ENCODE results near the gene EXOC3.

Gene EXOC3

GRCh38 chr5:446066-446882 lies 3.3 kb downstream of the EXOC3 start:
- no peak for DNase-seq (ENCODE audit: low read depth)
- TF ChIP-seq, protein P1, sequence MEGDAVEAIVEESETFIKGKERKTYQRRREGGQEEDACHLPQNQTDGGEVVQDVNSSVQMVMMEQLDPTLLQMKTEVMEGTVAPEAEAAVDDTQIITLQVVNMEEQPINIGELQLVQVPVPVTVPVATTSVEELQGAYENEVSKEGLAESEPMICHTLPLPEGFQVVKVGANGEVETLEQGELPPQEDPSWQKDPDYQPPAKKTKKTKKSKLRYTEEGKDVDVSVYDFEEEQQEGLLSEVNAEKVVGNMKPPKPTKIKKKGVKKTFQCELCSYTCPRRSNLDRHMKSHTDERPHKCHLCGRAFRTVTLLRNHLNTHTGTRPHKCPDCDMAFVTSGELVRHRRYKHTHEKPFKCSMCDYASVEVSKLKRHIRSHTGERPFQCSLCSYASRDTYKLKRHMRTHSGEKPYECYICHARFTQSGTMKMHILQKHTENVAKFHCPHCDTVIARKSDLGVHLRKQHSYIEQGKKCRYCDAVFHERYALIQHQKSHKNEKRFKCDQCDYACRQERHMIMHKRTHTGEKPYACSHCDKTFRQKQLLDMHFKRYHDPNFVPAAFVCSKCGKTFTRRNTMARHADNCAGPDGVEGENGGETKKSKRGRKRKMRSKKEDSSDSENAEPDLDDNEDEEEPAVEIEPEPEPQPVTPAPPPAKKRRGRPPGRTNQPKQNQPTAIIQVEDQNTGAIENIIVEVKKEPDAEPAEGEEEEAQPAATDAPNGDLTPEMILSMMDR (IDR thresholded peaks at IDR 0.05; ENCODE audit: low read depth, low read length, missing control alignments) = no peak

DNA sequence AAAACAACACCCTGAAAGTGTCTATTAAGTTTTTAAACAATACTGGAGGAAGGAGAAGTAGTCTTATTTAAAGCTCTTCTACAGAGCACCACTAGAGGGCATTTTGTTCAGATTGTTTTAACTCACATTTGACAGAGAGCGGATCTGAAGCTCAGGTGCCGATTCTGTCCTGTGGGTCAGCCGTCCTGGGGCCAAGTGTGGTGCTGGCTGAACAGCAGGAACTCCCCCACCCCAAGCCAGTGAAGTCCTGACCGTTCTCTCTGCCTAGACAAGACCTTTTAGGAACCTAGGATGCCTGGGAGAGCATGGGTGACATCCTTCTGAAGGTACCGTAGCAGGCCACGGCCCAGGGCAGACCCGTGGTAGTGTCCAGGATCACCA lies 3.9 kb downstream of the EXOC3 start:
- TF ChIP-seq, protein P1 (IDR thresholded peaks at IDR 0.05; ENCODE audit: low read depth, low read length, missing control alignments) = peak; percentile 58
- no peak overlapping the region for H3K4me3 ChIP-seq (ENCODE audit: low read depth, low read length)
- peak; percentile 26 for DNase-seq (ENCODE audit: low read depth)
- in situ Hi-C loops (cut with HindIII; ENCODE audit: low sequenced_read_pairs) = no loop called here

More at GRCh38 chr5:446066-446882, 3.3 kb downstream of the EXOC3 start:
- no peak overlapping the region for H3K4me3 ChIP-seq (ENCODE audit: low read depth, low read length)
- in situ Hi-C loops (cut with HindIII; ENCODE audit: low sequenced_read_pairs) = no loop called here

DNA sequence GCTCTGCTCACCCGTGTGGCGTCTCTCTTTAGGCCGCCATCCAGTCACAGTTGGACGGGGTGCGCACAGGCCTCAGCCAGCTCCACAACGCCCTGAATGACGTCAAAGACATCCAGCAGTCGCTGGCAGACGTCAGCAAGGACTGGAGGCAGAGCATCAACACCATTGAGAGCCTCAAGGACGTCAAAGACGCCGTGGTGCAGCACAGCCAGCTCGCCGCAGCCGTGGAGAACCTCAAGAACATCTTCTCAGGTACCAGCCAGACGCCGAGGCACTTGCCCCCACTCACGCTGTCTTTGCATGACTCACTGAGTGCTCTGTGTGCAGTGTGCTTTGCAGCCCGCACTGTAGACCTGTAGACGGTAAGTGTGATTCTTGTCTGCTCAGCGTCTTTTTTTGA lies 4.5 kb downstream of the EXOC3 start:
- TF ChIP-seq, protein P1 (IDR thresholded peaks at IDR 0.05; ENCODE audit: low read depth, low read length, missing control alignments) = no peak
- in situ Hi-C loops (cut with HindIII; ENCODE audit: low sequenced_read_pairs) = no loop called here

DNA sequence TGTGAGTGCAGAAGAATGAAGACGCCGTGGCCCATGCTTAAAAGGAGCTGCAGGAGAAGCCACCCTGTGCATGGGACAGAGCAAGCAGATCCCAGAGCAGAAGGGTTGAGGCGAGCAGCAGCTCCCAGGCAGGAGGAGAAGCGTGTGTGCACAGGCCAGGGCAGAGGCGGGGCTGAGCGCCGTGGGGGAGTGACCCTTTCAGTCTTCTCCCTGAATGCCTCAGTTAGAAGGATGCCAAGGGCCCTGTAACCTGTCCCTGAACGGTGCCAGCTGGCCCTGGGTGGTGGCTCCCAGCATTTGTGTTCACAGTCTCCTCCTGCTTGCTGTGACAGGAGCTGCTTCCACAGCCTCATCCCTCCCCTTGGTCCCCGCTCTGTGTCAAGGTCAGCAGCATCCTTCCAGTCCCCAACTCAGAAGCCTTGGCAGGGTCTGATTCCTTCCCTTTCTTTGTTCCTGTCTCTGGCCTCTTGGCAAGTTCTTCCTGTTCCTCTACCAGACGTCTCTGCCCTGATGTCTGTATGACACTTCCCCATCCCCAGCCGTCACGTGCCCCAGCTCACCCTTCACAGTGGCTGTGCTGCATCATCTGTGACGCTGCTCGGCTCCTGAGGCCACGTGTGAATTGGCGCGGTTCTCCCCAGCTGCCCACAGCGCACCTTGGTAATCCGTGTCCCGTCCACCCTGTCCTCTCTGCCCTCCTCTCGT lies 5.2 kb downstream of the EXOC3 start:
- H3K4me3 ChIP-seq (ENCODE audit: low read depth, low read length) = no peak overlapping the region
- in situ Hi-C loops (cut with HindIII; ENCODE audit: low sequenced_read_pairs) = no loop called here
- TF ChIP-seq, protein P1 (IDR thresholded peaks at IDR 0.05; ENCODE audit: low read depth, low read length, missing control alignments) = no peak
- DNase-seq (ENCODE audit: low read depth) = no peak

More for the DNA sequence above, 4.5 kb downstream of the EXOC3 start:
- DNase-seq (ENCODE audit: low read depth) = no peak
- no peak overlapping the region for H3K4me3 ChIP-seq (ENCODE audit: low read depth, low read length)

DNA sequence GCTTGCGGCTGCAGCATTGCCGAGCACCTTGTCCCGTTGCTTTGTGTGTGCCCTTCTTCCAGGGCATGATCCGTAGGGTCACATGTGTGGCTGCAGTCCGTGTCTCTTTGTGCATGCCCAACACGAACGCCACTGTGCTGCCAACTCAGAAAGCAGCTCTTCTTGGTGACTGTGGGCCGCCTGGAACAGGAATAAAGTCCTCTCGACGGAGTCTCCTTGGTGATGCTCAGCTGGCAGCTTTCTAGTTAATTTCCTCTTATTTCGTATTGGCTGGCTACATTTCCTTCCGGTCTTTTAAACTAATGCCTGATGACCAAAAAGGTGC lies 5.8 kb downstream of the EXOC3 start:
- TF ChIP-seq, protein P1 (IDR thresholded peaks at IDR 0.05; ENCODE audit: low read depth, low read length, missing control alignments) = no peak
- H3K4me3 ChIP-seq (ENCODE audit: low read depth, low read length) = no peak overlapping the region
- DNase-seq (ENCODE audit: low read depth) = no peak
- in situ Hi-C loops (cut with HindIII; ENCODE audit: low sequenced_read_pairs) = no loop called here

- TF ChIP-seq, protein P1 (IDR thresholded peaks at IDR 0.05; ENCODE audit: low read depth, low read length, missing control alignments) = no peak
- in situ Hi-C loops (cut with HindIII; ENCODE audit: low sequenced_read_pairs) = no loop called here
- H3K4me3 ChIP-seq (ENCODE audit: low read depth, low read length) = no peak overlapping the region
- no peak for DNase-seq (ENCODE audit: low read depth)
Observed at GRCh38 chr5:449151-449550, 6.2 kb downstream of the EXOC3 start.

All from astrocyte of the cerebellum (primary cell).